ENCODE data around the gene FARSB.
A peak's percentile ranks its signal among the peaks of the same experiment; 100 is the strongest.

Gene FARSB

GRCh38 chr2:222673273-222673672, 17.4 kb upstream of the FARSB start:
- no peak for DNase-seq (ENCODE audit: low read depth)
- H3K4me3 ChIP-seq (ENCODE audit: low read depth, low read length): no peak overlapping the region
- TF ChIP-seq CTCF (conservative IDR thresholded peaks at IDR 0.05; ENCODE audit: low read depth, low read length): no peak

- no peak for DNase-seq (ENCODE audit: low read depth)
- H3K4me3 ChIP-seq (ENCODE audit: low read depth, low read length): peak overlapping the region; percentile 54
- TF ChIP-seq CTCF (conservative IDR thresholded peaks at IDR 0.05; ENCODE audit: low read depth, low read length): no peak
Measured at GRCh38 chr2:222672068-222672401, 16.1 kb upstream of the FARSB start.

GRCh38 chr2:222671259-222672067, 15.6 kb upstream of the FARSB start, which contains the start of gene MOGAT1:
MOGAT1 (plus strand) TSS chr2:222671658; CDS start chr2:222671786, 128 bp downstream.
- no peak for TF ChIP-seq CTCF (conservative IDR thresholded peaks at IDR 0.05; ENCODE audit: low read depth, low read length)
- H3K4me3 ChIP-seq (ENCODE audit: low read depth, low read length): peak within 1 kb of the TSS; percentile 54
- DNase-seq (ENCODE audit: low read depth): no peak

GRCh38 chr2:222670191-222671038, 14.5 kb upstream of the FARSB start:
- DNase-seq (ENCODE audit: low read depth): no peak
- no peak for TF ChIP-seq CTCF (conservative IDR thresholded peaks at IDR 0.05; ENCODE audit: low read depth, low read length)
- H3K4me3 ChIP-seq (ENCODE audit: low read depth, low read length): no peak overlapping the region

GRCh38 chr2:222669353-222669752, 13.5 kb upstream of the FARSB start:
- TF ChIP-seq CTCF (conservative IDR thresholded peaks at IDR 0.05; ENCODE audit: low read depth, low read length): no peak
- no peak for DNase-seq (ENCODE audit: low read depth)
- no peak overlapping the region for H3K4me3 ChIP-seq (ENCODE audit: low read depth, low read length)

- no peak overlapping the region for H3K4me3 ChIP-seq (ENCODE audit: low read depth, low read length)
- DNase-seq (ENCODE audit: low read depth): no peak
- TF ChIP-seq CTCF (conservative IDR thresholded peaks at IDR 0.05; ENCODE audit: low read depth, low read length): no peak
Measured at GRCh38 chr2:222668494-222669154, 12.7 kb upstream of the FARSB start.

Data from choroid plexus epithelial cell (primary cell).